ENCODE results near the gene TTC24.

TTC24 gene

DNA sequence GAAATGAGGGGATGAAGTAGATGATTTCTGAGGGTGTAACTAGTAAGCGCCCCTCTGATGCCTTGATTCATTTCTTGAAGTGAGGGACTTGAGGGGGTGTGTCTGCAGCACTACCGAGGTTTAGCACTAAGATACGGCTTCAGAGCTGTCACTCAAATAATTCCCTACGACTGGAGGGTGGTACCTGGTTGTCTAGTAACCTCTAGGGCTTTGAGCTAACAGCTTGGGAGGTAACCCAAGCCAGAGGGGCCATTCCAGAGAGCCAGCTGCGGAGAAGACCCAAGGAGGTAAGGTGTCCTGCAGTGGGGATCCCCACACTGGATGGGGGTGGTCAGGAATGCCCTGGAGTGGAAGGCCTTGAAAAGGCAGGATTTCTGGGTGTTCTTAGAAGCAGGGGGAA is at the start of gene TTC24:
TTC24 (plus strand) TSS at position 252 of the 400 bp plus-strand sequence. CDS start 1,642 bp downstream, outside the sequence.
- TF ChIP-seq ZFX (IDR thresholded peaks at IDR 0.05; ENCODE audit: borderline replicate concordance) (no peak), CTCF (IDR thresholded peaks at IDR 0.05) (no peak)
- H3K27ac ChIP-seq: no peak within 1 kb of the TSS

- no peak overlapping the region for H3K27ac ChIP-seq
- TF ChIP-seq ZFX (IDR thresholded peaks at IDR 0.05; ENCODE audit: borderline replicate concordance) (no peak), CTCF (IDR thresholded peaks at IDR 0.05) (no peak)
Measured at GRCh38 chr1:156530006-156530405, 49.5 kb upstream of the TTC24 start.

GRCh38 chr1:156532374-156532773 is 47.1 kb upstream of the TTC24 start:
- TF ChIP-seq CTCF (IDR thresholded peaks at IDR 0.05) (no peak), ZFX (IDR thresholded peaks at IDR 0.05; ENCODE audit: borderline replicate concordance) (no peak)

DNA sequence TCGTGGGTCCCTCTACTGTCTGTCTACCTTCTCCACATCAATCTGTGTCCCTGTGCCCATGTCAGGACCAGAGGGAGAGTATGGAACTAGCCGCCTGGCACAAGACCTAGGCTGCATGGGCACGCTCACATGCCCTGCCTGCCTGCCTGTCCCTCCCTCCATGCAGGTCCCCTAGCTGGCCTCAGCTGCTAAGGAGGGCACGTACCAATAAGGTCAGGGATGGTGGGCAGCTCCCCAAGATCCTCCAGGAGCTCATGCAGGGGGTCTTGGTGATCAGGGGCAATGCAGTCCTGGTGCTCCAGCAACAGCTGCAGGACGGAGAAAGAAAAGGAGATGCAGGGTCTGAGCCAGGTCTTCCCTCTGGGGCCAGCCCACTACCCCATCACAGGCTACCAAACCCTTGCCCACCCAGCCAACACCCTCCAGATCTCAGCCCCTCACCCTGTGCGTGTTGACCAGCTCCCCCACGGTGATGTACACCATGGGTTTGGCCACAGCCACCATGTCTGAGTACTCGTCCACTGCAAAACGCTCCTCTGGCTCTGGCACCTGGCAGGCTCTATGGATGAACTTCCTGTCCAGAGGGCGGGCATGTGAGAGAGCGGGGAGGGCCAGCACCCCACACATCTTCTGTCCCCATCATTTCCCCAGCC is 45.8 kb upstream of the TTC24 start:
- TF ChIP-seq CTCF (IDR thresholded peaks at IDR 0.05): no peak
- no peak for TF ChIP-seq ZFX (IDR thresholded peaks at IDR 0.05; ENCODE audit: borderline replicate concordance)
- H3K27ac ChIP-seq: no peak overlapping the region

More at GRCh38 chr1:156532374-156532773, 47.1 kb upstream of the TTC24 start:
- no peak overlapping the region for H3K27ac ChIP-seq

DNA sequence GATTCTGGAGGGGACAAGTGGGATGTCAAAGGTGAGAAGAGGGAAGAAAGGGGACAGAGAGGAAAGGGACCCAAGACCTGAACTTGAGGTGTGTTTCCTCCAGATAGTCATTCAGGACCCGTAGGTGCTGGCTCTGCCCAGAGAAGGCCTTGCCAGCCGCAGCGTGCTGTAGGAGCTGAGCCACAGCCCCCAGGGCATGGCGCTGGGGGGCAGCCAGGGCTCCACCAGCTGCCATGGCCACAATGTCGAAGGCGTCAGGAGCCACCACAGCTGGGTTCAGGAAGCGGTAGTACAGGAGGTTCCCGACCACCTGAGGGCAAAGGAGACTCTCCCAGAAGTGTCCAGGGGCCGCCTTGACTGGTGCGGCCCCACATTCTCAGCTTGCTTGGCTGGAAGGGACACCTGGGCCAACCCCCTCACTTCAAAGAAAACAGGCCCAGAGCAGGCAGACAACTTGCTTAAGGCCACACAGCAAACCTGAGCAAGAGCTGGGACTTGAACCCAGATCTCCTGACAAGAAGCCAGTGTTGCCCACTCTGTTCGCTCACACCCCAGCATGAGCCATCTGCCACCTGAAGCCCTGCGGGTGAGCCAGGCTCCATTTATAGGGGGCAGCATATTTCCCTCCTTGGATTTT is 45.0 kb upstream of the TTC24 start:
- H3K27ac ChIP-seq: no peak overlapping the region
- TF ChIP-seq ZFX (IDR thresholded peaks at IDR 0.05; ENCODE audit: borderline replicate concordance): no peak
- no peak for TF ChIP-seq CTCF (IDR thresholded peaks at IDR 0.05)

DNA sequence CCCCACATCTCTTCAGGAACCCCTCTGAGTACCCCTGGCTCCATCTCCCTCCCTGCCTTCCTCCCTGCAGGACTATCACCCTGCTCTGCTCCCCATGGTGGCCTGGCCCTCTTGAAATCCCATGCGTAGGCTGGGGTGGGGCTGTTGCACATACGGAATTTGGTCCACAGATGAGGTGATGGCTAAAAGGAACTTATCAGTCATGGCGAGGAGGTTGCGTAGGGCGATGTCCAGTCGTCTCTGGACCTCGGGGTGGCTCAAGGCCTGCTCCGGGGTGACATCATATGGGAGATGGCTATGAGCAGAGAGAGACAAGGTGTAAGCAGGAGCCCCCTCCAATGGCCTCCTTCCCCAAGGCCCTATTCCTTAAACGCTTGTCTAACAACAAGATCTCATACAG is 42.5 kb upstream of the TTC24 start:
- TF ChIP-seq CTCF (IDR thresholded peaks at IDR 0.05) (no peak), ZFX (IDR thresholded peaks at IDR 0.05; ENCODE audit: borderline replicate concordance) (no peak)
- H3K27ac ChIP-seq: no peak overlapping the region

DNA sequence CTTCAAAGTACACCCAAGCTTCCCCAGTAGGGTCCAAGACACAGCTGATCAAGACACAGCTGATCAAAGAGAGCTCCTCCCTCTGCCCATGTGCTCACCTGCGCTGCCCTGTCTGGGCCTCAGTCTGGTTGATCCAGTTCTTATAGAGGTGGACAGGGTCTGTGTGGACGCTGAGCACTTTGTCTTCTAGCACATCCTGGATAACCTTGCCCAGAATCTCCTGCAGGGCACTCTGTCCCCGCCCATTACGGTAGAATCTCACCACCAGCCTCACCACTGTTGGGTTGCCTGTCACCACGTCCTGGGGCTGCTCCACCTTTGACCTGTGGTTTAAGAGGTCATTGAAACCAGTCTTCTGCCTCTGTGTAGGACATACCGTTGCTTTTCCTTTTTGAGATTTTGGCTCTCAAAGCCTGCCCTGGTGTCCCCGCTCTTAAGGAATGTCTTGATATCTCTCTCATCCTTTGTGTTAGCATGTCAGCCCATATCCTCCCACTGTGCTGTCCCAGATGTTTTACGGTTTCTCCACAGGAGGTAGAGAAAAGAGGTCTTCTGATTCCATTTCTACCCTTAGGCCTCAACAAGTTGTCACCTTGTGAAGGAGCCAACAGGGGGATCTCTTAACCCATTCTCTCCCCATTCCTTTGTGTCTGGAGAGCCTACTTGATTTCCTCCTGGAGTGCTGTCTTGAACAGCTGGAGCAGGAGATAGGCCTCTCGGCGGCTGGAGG is 40.6 kb upstream of the TTC24 start:
- no peak overlapping the region for H3K27ac ChIP-seq
- no peak for TF ChIP-seq ZFX (IDR thresholded peaks at IDR 0.05; ENCODE audit: borderline replicate concordance)
- no peak for TF ChIP-seq CTCF (IDR thresholded peaks at IDR 0.05)
